ENCODE measurements around the gene ZNF678. TPM values are rescaled to one million over a fixed set of nuclear protein-coding genes. Genes with fewer than 3 reads are reported as not detected.
A peak's percentile ranks its signal among the peaks of the same experiment; 100 is the strongest.

The ZNF678 gene
- total and polyA plus RNA-seq, 2 donors (not counting 1 experiment from before 2014, with no cell fraction given), result 5.5 to 16.0 TPM

- no peak overlapping the region for H3K27ac ChIP-seq (ENCODE audit: low read length in 2 of 2)
- H3K9me3 Mint-ChIP-seq (ENCODE audit: insufficient read depth), result no peaks in the 10 kb centered on the region
- H3K27me3 ChIP-seq (replicated peaks in 1 of 4; ENCODE audit: control extremely low read depth in 1 of 4, control insufficient read depth in 3 of 4, insufficient read depth in 4 of 4, low read length in 3 of 4), result peaks cover 0 to 33% (median 9%) of the 10 kb centered on the region in 4 experiments
- peaks cover 33% of the 10 kb centered on the region for H3K4me1 Mint-ChIP-seq
- intact Hi-C loops (cut with micrococcal nuclease), result no loop called here
- DNase-seq (peak; percentile 18), ATAC-seq (ENCODE audit: low read depth) (no peak)
- no peaks in the 10 kb centered on the region for H4K20me1 ChIP-seq (ENCODE audit: control insufficient read depth, insufficient read depth, low read length, poor library complexity, severe bottlenecking)
- peaks cover 25 to 34% of the 10 kb centered on the region in 2 donors for H3K4me1 ChIP-seq (ENCODE audit: control insufficient read depth in 2 of 2, insufficient read depth in 2 of 2, low read length in 2 of 2)
- H3K27ac Mint-ChIP-seq, result peak overlapping the region; percentile 5
- ChIA-PET CTCF (no interaction called here), POLR2A (no interaction called here)
- peak overlapping the region; percentile 73 for H2AFZ ChIP-seq (ENCODE audit: insufficient read depth, low read depth, low read length, poor library complexity, severe bottlenecking)
- 84% methylated on average over 10 of the region's 12 CpGs for WGBS (ENCODE audit: insufficient coverage)
- peaks cover 16% of the 10 kb centered on the region for H3K27me3 Mint-ChIP-seq
- H3K36me3 ChIP-seq (replicated peaks in 1 of 2; ENCODE audit: control extremely low read depth in 1 of 2, control insufficient read depth in 1 of 2, extremely low read depth in 1 of 2, insufficient read depth in 2 of 2, low read length in 1 of 2), result no peaks in the 10 kb centered on the region
- TF ChIP-seq CTCF (IDR thresholded peaks at IDR 0.05), result no peak
- no peak for TF ChIP-seq EZH2 (IDR thresholded peaks at IDR 0.05; ENCODE audit: borderline replicate concordance, insufficient read depth, low read depth, low read length, poor library complexity, severe bottlenecking)
- peak overlapping the region; percentile 59 for H3K4me3 Mint-ChIP-seq
- peak overlapping the region; percentile 75 for H3K4me2 ChIP-seq (replicated peaks; ENCODE audit: low read depth, low read length, poor library complexity, severe bottlenecking)
- no peak overlapping the region for H3K4me3 ChIP-seq (ENCODE audit: control extremely low read depth in 1 of 5, extremely low read depth in 1 of 5, insufficient read depth in 1 of 5, low read depth in 2 of 5, low read length in 4 of 5)
- H3K9me3 ChIP-seq (ENCODE audit: control extremely low read depth in 1 of 3, control insufficient read depth in 2 of 3, insufficient read depth in 1 of 3, low read length in 2 of 3), result peaks cover 0 to 44% (median 0%) of the 10 kb centered on the region in 3 donors
- no peak overlapping the region for H3K9ac ChIP-seq (ENCODE audit: low read length)
- H3K79me2 ChIP-seq (ENCODE audit: control insufficient read depth, insufficient read depth, low read length), result peaks cover 10% of the 10 kb centered on the region
Observed at GRCh38 chr1:227559926-227560325, 3.4 kb upstream of the ZNF678 start.

GRCh38 chr1:227560393-227561173 lies 2.8 kb upstream of the ZNF678 start:
- Histone ChIP-seq H3K36me3 (replicated peaks in 1 of 2; ENCODE audit: control extremely low read depth in 1 of 2, control insufficient read depth in 1 of 2, extremely low read depth in 1 of 2, insufficient read depth in 2 of 2, low read length in 1 of 2) (no peaks in the 10 kb centered on the region), H3K4me2 (replicated peaks; ENCODE audit: low read depth, low read length, poor library complexity, severe bottlenecking) (peak overlapping the region; percentile 75), H3K9ac (ENCODE audit: low read length) (no peak overlapping the region), H4K20me1 (ENCODE audit: control insufficient read depth, insufficient read depth, low read length, poor library complexity, severe bottlenecking) (no peaks in the 10 kb centered on the region), H3K27me3 (replicated peaks in 1 of 4; ENCODE audit: control extremely low read depth in 1 of 4, control insufficient read depth in 3 of 4, insufficient read depth in 4 of 4, low read length in 3 of 4) (peaks cover 0 to 33% (median 9%) of the 10 kb centered on the region in 4 experiments), H3K27ac (ENCODE audit: low read length in 2 of 2) (no peak overlapping the region), H3K79me2 (ENCODE audit: control insufficient read depth, insufficient read depth, low read length) (peaks cover 16% of the 10 kb centered on the region), H3K9me3 (ENCODE audit: control extremely low read depth in 1 of 3, control insufficient read depth in 2 of 3, insufficient read depth in 1 of 3, low read length in 2 of 3) (peaks cover 0 to 44% (median 0%) of the 10 kb centered on the region in 3 donors), H3K4me1 (ENCODE audit: control insufficient read depth in 2 of 2, insufficient read depth in 2 of 2, low read length in 2 of 2) (peaks cover 25 to 34% of the 10 kb centered on the region in 2 donors), H2AFZ (ENCODE audit: insufficient read depth, low read depth, low read length, poor library complexity, severe bottlenecking) (peak overlapping the region; percentile 73), H3K4me3 (ENCODE audit: control extremely low read depth in 1 of 5, extremely low read depth in 1 of 5, insufficient read depth in 1 of 5, low read depth in 2 of 5, low read length in 4 of 5) (no peak overlapping the region)
- Mint-ChIP-seq H3K4me1 (peaks cover 33% of the 10 kb centered on the region), H3K4me3 (peak overlapping the region; percentile 59), H3K27ac (peak overlapping the region; percentile 5), H3K9me3 (ENCODE audit: insufficient read depth) (no peaks in the 10 kb centered on the region), H3K27me3 (peaks cover 16% of the 10 kb centered on the region)
- ATAC-seq (ENCODE audit: low read depth) (no peak), DNase-seq (peak; percentile 30)
- 36% methylated on average over 53 of the region's 57 CpGs for whole genome bisulfite sequencing (ENCODE audit: insufficient coverage)
- ChIA-PET POLR2A (no interaction called here), CTCF (no interaction called here)
- TF ChIP-seq EZH2 (IDR thresholded peaks at IDR 0.05; ENCODE audit: borderline replicate concordance, insufficient read depth, low read depth, low read length, poor library complexity, severe bottlenecking) (no peak), CTCF (IDR thresholded peaks at IDR 0.05) (no peak)
- intact Hi-C loops (cut with micrococcal nuclease), result no loop called here

All from B cell (primary cell).